Left ventricle myocardium superior (tissue), 1 donor: ENCODE data around the gene MRTFB. TPM values are rescaled to one million over a fixed set of nuclear protein-coding genes. Genes with fewer than 3 reads are reported as not detected.
A peak's percentile ranks its signal among the peaks of the same experiment; 100 is the strongest.

Experiments
- ATAC-seq: fragments of 200-7000 bp; cut with Tn5 transposase; one replicate; pipeline ENCODE4 v1.9.1; 2020; ENCODE audit warnings: mild to moderate bottlenecking, moderate library complexity
- DNase-seq: peaks from one replicate; pipeline ENCODE4 v3.0.0-alpha.2; 2020
- intact Hi-C: fragments of 100-400 bp; cut with micrococcal nuclease; formaldehyde crosslinking; loops from one replicate; pipeline ENCODE4 v1.11.0; 2022
- total RNA-seq: library from RNA; stranded (reverse); fragmentation: NEBNext Ultra II Directional; extraction: Animal tissue kit (Norgen Biotek cat#: 25700); gene quantifications from one replicate; pipeline ENCODE4 v1.2.1, GENCODE V29; 2021
- donor health status: DM: no; HTN: yes; CAD: no; lungs with severe emphysema.

Gene MRTFB
- total RNA-seq, 1 donor from 2014 or later = 26.2 TPM

GRCh38 chr16:14202095-14202494 is 131.0 kb downstream of the MRTFB start:
- intact Hi-C loops = no loop called here
- DNase-seq (no peak), ATAC-seq (no peak)

GRCh38 chr16:14202697-14203096 is 131.6 kb downstream of the MRTFB start:
- peak; percentile 12 for ATAC-seq
- intact Hi-C loops = no loop called here
- no peak for DNase-seq

- ATAC-seq (no peak), DNase-seq (no peak)
- intact Hi-C loops = no loop called here
These were observed 132.0 kb downstream of the MRTFB start for GRCh38 chr16:14203166-14203565.

- ATAC-seq = no peak
- DNase-seq = no peak
- intact Hi-C loops = no loop called here
These were observed 134.5 kb downstream of the MRTFB start for GRCh38 chr16:14205666-14206065.

- peak; percentile 41 for ATAC-seq
- DNase-seq = no peak
- intact Hi-C loops = no loop called here
These were observed 140.9 kb downstream of the MRTFB start for GRCh38 chr16:14211856-14212543.

GRCh38 chr16:14215941-14216340 is 144.8 kb downstream of the MRTFB start:
- DNase-seq = no peak
- no peak for ATAC-seq
- intact Hi-C loops = no loop called here

- intact Hi-C loops = no loop called here
- DNase-seq (no peak), ATAC-seq (no peak)
These were observed 148.9 kb downstream of the MRTFB start for GRCh38 chr16:14219983-14220382.

- DNase-seq (no peak), ATAC-seq (no peak)
- intact Hi-C loops = no loop called here
These were observed 152.5 kb downstream of the MRTFB start for GRCh38 chr16:14223632-14224031.

GRCh38 chr16:14225457-14225856 is 154.3 kb downstream of the MRTFB start:
- intact Hi-C loops = no loop called here
- DNase-seq (no peak), ATAC-seq (no peak)

- ATAC-seq = no peak
- intact Hi-C loops = no loop called here
- no peak for DNase-seq
These were observed 161.2 kb downstream of the MRTFB start for GRCh38 chr16:14232106-14232864.

- DNase-seq (no peak), ATAC-seq (no peak)
- intact Hi-C loops = no loop called here
These were observed 165.3 kb downstream of the MRTFB start for GRCh38 chr16:14236401-14236800.

- ATAC-seq (no peak), DNase-seq (no peak)
- intact Hi-C loops = no loop called here
These were observed 167.6 kb downstream of the MRTFB start for GRCh38 chr16:14238756-14239155.

GRCh38 chr16:14239791-14240190 is 168.7 kb downstream of the MRTFB start:
- ATAC-seq (no peak), DNase-seq (no peak)
- intact Hi-C loops = loop anchor here (10.0 kb wide), 1 partner anchor 315 kb away; the partner anchor contains the start of gene ERCC4

- intact Hi-C loops = loop anchor here (10.0 kb wide), 1 partner anchor 316 kb away; the partner anchor contains the start of gene ERCC4
- ATAC-seq (peak; percentile 70), DNase-seq (no peak)
These were observed 169.2 kb downstream of the MRTFB start for GRCh38 chr16:14240219-14240843.

- DNase-seq (no peak), ATAC-seq (peak; percentile 62)
- intact Hi-C loops = loop anchor here (10.0 kb wide), 1 partner anchor 316 kb away; the partner anchor contains the start of gene ERCC4
These were observed 169.8 kb downstream of the MRTFB start for GRCh38 chr16:14240964-14241363.

GRCh38 chr16:14241631-14242030 is 170.5 kb downstream of the MRTFB start:
- peak; percentile 64 for ATAC-seq
- DNase-seq = no peak
- intact Hi-C loops = loop anchor here (10.0 kb wide), 1 partner anchor 317 kb away; the partner anchor contains the start of gene ERCC4

GRCh38 chr16:14242769-14243168 is 171.7 kb downstream of the MRTFB start:
- no peak for DNase-seq
- intact Hi-C loops = loop anchor here (10.0 kb wide), 1 partner anchor 318 kb away; the partner anchor contains the start of gene ERCC4
- no peak for ATAC-seq

- intact Hi-C loops = loop anchor here (10.0 kb wide), 1 partner anchor 320 kb away; the partner anchor contains the start of gene ERCC4
- no peak for ATAC-seq
- no peak for DNase-seq
These were observed 173.3 kb downstream of the MRTFB start for GRCh38 chr16:14244196-14245010.

- ATAC-seq (no peak), DNase-seq (no peak)
- intact Hi-C loops = loop anchor here (10.0 kb wide), 1 partner anchor 324 kb away; the partner anchor contains the start of gene ERCC4
These were observed 177.7 kb downstream of the MRTFB start for GRCh38 chr16:14248791-14249190.
